NCI-H1105 (cell line): ENCODE data around the gene SMPD3.

Source experiments
- DNase-seq: peaks from one replicate; lab custom pipeline; 2025; lab: John Stamatoyannopoulos, UW

The SMPD3 gene

DNA sequence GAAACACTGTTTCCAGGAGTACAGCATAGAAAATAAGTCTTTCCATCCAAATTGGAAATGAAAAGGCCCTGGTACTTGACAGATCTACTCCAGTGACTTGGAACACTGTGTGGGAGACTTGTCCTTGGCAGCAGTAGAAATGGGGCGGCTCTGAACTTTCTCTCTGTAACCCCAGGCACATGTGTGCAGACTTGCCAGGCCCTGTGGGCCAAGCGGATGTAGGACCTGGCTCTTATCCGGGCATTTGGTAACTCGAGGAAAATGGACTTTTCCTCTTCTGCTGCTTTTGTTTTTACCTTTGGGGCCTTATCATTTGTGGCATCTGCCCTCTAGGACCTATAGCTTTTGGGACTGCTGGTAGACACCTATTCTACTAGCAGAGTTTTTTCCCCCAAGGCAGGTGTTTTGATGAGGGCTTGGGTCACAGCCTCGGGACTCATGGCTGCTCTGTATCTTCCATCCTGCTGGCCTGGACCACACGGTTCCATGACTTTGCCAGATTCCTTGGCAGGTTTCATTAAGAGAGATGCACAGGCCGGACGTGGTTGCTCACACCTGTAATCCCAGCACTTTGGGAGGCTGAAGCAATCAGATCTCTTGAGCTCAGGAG, 43.5 kb downstream of the SMPD3 start:
- DNase-seq, result no peak

DNA sequence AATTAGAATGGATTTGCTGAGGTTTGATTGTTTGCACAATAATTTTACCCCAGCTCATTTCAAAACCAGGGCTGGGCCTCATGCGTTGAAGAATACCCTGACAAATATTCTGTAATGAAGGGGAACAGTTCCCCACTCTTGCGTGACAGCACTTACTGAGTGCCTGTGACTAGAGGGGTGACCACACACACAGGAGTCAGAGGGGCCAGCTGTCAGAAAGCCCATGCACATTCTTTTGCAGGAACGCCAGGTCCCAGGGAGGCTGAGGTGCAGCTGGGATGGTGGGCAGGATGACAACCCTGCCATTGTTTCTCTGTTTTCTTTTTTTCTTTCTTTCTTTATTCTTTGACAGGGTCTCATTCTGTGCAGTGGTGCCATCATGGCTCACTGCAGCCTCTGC, 44.6 kb downstream of the SMPD3 start:
- DNase-seq, result no peak

DNA sequence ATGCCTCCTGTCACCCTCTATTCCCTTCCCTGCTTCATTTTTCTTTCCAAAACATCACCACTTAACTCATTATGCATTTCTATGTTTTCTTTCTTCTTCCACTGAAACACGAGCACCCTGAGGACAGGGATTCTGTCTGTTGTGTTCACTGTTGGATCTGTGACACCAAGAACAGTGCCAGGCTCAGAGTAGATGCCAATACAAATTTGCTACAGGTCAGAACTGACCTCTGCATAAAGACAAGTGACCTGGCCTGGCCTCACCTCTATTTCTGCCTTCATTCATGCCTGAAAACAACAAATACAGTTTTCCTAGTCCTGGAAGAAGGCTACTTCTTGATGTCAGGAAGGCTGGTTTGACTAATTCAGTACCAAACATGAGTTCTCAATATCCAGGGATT, 45.1 kb downstream of the SMPD3 start:
- DNase-seq, result no peak

DNA sequence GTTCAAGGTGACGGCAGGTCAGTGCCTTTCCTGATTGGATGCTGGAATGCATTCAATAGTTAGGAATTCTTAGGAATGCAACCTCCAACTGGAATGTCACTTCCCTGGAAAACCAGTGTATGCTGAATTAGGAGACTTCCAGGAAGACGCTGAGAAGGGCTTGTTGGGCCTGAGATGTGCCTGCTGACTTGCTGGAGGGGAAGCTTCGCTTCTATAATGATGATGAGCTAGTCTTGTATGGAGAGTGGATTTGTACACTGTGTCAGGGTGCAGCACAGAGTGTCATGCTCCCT, 45.6 kb downstream of the SMPD3 start:
- no peak for DNase-seq

DNA sequence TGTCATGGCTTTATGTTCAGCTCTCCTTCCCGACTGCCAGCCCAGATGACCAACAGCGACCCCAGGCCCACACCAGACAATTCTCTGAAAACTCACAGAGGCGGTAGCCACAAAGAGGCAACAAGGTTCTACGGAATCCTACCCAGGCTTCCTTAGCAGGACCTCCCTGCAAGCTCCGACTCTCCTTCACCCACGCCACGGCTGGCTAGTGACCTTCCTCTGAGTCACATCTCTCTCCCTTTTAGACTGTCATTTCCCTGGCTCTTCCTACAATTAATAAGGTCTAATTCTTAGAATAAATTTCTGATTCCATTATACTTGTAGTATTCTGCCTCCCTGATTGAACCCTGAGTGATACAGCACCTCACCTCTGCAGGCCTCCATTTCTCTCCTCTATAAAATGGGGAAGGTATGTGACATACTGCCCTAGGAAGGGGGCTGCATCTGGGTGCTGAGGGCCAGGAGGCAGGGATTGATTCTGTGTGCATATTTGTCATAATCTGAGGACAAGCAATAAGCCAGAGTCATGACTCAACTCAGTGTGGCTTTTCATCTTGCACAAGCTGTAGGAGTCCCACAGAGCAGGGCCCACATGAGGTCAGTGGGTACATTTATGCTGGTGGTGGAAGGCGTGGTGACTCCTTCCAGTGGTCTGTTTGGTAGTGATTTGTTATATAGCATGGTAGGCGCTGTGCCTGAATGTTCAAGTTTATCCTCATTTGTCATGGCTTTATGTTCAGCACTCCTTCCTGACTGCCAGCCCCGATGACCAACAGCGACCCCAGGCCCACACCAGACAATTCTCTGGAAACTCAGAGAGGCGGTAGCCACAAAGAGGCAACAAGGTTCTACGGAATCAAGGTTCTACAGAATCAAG, 46.2 kb downstream of the SMPD3 start:
- no peak for DNase-seq

DNA sequence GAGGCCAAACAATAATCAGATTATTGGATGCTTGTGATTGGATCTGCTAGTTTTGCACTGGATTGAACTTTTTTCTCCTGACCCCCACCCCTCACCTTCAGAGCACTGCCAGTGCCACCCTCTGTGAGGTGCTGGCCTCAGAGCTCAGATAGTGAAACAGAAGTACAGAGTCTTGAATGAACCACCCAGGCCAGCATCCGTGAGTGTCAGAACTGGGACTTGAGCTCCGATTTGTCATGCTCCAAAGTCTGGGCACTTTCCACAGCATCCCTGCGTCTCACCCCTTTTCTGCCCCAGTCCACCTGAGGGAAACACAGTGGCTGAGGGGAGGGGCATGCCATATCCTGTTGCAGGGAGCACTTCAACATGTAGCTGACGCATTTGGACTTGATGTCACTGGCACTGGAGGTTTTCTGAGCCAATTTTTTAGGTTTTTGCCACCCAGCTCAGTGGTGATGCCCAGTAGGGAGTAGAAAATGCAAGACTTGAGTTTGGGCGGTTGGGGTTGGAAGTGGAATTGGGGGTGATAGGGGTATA, 47.3 kb downstream of the SMPD3 start:
- DNase-seq, result no peak

DNA sequence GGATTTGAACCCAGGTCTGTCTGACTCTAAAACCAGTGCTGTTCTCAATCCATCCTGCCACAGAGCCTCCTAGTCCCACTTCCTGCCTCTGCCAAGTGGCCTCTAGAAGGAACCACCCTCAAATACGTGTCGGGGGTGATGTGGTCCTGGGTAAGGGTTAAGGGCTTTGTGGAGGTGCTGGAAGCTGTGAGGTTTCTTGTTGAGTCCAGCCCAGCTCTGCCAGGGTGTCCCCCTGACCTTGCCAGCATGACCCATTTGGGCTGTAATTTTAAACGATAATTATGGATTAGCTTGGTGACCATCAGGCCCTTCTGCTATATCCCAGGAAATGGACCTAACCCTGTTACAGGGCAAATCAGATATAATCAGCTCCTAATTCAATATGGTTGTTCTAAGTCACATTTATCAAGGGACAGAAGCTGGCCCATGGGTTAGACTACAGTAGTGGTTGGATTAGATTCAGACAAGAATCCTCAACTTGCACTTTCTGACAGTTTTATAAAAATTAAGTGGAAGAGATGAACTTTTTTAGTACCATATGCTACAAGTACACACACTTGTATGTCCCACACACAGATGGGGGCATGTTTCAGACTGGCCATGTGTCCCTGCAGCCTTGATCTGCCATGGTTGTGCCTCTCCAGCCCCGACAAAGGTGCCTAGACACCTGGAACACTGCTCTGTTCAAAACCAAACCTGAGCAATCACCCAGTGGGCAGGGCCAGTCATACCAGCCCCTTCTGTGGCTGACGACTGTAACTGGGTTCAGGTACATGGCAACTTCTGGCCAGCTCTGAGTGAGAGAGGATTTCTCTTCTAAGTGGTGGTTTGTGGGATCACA, 48.0 kb downstream of the SMPD3 start:
- no peak for DNase-seq

DNA sequence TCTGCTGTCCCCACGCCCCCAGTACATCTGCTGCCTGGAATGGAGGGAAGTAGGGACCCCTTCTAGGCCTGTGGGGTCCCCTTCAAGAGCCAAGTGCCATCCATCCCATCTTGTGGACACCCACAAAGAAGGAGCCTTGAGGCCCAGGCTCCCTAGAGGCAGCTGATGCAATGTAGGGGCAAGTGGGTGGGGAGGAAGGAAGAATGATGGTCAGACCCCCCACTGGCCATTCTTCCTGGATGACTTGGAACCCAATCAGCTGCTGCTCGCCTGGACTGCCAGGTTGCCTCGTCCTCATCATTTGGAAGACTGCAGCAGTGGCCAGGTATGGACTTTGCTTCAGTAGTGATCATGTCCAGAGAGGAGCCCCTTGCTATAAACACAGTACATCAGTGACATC, 48.9 kb downstream of the SMPD3 start:
- DNase-seq, result no peak

DNA sequence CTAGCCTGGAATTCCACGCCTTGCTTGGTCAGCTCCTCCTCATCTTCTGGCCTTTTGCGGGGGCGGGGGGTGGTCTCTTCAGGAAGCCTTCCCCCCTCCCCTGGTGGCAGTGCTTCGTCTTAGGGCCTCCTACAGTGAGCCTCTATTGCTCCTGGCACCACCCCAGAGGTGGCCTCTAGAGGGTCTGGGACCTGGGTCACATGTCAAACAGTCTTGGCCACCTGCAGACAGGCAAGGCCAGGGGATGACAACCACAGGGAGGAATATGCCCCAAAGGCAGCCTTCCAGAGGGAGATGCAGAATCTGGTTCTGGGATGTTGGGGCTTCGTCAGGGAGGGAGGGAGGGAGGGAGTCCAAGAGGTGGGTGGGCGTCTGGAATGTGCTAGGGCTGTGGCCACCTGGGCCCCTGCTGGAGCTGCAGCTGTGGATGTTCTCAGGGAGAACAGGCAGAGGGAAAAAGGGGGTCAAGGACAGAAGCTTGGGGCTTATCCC, 50.6 kb downstream of the SMPD3 start:
- no peak for DNase-seq

DNA sequence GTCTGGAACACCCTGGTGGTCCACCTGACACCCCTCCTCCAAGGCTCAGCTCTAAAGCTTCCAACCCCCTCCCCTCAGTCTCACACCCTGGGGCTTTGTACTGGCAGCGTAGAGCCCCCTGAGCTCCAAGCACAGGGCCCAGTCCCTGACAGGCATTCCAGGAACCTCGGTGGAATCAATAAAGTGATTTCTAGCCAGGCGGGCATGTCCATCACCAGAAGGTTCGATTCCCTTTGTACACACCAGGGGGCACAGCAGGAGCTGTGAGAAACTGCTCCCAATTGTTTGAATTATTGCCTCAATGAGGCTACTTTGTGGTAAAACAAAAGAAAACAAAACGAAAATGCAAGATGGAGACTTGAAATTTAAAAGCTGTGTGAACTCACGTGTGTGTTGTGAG, 51.8 kb downstream of the SMPD3 start:
- no peak for DNase-seq

DNA sequence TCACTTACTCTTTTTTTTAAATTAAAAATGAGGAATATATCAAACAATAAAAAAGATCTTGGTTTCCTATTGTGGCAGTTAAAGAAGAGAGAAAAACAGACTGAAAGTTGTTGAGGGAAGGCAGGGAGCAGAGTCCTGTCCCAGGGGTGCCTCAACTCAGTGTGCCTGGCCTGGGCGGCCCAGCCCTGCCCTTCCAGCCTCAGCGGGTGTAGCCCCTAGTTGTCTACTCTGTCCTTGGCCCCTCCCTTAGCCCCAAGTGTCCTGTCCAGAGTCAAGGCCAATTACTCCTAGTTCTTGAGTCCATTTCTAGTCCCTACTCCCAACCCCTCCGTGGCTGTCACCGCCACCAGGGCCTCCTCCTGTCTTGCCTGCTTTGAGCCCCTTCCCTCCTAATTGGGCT, 52.5 kb downstream of the SMPD3 start:
- DNase-seq, result no peak

DNA sequence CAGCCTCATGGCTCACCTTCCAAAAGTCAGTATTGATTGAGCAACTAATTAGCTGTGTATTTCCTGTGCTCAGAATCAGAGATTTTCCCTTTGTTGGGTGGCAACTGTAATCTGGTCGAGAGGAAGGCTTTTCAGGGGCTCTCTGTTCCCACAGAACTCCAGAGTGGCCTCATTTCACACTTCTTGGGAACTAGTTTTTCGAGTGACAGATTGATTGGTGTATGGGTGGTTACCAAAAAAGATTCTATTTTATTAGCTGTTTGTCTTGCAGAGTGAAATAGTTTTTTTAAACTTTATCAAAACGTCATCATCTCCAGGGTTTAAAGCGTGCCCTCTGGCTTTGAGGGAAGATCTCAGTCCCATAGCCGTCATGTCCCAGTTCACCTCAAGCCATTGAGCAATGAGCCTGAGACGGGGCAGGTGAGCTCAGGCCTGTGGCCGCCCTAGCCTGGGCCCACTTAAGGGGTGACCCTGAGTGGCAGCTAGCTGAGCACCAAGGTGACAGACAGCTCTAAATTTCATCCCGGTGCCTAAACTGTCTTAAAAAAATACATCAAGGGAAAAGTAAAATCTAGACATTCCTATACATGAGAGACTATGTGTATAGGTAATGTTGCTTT, 53.0 kb downstream of the SMPD3 start:
- no peak for DNase-seq

DNA sequence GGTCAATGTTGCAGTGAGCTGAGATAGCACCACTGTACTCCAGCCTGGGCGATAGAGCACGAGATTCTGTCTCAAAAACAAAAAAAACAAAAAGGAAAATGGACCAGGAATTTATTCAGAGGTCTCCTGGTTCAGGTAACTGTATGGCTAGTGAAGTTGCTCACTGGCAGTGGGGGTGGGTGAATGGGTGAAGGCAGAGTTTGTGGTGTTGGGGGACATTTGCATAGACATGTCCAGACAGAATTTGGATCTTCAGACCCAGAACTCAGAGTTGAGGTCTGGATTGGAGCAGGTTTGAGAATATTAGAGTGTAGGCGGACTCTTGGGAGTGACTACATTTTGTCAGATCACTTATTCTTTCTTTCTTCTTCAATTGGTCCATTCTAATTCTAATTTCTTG, 55.0 kb downstream of the SMPD3 start:
- DNase-seq, result no peak

DNA sequence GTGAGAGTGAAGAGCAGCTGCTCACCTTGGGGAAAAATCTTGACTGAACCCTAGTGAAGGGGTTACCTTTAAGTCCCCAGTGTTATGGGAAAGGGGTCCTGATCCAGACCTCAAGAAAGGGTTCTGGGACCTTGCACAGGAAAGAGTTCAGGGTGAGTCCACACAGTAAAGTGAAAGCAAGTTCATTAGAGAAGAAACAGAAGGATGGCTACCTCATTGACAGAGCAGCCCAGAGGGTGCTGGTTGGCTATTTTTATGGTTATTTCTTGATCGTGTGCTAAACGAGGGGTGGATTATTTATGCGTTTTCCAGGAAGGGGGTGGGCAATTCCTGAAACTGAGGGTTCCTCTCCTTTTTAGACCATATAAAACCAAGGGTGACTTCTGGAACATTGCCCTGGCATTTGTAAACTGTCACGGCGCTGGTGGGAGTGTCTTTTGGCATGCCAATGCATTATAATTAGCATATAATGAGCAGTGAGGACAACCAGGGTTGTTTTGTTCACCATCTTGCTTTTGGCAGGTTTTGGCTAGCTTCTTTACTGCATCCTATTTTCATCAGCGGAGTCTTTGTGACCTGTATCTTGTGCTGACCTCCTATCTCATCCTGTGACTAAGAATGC, 58.4 kb downstream of the SMPD3 start:
- no peak for DNase-seq

DNA sequence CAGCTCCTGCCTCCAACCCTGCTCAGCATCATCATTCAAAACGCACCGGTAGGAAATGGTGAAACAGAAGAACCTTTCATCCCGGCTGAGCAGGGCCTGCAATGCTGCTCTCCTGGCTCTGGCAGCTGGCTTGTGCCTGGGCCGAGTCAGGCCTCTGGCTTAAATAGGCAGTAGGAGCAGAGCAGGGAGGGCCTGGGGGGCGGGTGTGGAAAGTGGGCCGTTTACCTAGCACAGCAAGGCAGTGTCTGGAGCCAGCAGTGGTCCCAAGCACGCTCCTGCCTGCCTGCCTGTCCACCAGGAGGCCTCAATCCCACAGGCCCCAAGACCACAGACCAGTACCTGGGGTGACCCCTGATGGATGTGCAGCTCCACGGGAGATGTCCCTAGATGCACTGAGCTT, 59.3 kb downstream of the SMPD3 start:
- no peak for DNase-seq

DNA sequence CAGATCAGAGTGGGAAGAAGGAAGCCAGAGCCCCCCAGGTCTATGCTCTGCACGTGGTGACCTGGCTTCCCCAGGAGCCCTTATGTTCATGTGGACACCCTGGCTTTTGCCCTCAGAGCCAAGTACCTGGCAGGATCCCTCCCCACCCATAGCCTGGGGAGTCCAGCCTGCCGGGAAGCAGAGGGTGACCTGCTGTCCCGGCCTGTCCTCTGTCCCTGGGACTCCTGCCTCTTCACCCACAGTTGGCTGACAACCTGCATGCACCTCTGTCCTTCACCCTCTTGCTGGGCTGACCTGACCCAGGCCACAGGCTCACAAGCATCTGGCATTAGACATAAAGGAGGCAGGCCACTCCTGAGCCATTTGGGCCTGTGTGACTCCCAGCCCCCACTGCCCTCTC, 60.2 kb downstream of the SMPD3 start:
- DNase-seq, result no peak

DNA sequence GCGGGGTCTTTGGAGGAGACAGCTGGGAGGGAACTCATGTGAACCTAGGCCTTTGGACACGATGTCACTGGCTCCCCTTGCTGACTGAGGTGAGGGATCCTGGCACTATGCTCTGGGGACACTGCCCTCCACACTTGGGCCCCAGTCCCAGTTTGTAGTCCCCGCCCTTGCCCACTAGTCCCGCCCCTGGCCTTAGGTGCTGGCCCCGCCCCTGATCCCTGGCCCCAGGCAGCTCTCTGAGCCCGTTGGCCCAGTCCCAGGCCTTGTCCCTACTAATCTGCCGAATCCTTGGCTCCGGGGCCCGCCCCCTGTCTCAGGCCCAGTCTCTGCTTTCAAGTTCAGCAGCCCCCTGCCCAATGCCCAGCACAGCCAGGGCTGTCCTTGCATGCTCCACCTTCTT, 61.0 kb downstream of the SMPD3 start:
- no peak for DNase-seq

DNA sequence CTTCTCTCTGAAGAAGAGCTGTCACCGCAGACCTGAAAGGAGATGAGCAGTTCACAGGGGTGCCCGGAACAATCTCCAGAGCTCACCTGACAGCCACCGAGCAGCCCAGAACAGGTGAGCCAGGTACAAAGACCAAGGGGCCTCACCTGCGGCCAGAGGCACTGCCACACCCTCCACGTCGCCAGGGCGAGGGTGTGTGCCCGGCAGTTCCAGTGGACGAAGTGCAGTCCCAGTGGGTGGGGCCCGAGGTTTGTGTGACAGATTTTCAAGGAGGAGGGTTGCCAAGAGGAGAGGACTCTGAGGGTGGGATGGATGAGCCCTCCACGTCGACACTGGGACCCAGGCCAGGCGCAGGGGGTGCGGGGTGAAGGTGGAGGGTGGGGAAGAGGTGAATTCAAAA, 61.7 kb downstream of the SMPD3 start:
- no peak for DNase-seq

DNA sequence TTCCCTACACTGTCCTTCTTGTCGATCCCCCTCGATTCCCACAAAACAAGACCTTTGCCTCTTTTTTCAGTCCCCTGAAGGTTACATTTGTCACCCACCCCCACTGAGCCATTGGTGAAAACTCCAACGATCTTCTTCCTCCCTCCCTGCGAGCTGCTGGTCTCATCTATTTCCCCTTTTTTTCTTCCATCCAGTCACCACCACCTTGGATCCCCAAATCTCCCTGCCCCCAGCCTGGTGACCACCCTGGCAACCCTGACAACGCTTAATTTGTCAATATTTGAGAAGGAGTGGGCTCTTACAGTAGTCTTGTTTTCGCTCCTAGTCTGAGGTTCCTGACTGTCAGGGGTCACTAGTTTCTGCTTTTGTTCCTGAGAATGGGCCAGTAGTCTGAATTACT, 62.9 kb downstream of the SMPD3 start:
- DNase-seq, result no peak

DNA sequence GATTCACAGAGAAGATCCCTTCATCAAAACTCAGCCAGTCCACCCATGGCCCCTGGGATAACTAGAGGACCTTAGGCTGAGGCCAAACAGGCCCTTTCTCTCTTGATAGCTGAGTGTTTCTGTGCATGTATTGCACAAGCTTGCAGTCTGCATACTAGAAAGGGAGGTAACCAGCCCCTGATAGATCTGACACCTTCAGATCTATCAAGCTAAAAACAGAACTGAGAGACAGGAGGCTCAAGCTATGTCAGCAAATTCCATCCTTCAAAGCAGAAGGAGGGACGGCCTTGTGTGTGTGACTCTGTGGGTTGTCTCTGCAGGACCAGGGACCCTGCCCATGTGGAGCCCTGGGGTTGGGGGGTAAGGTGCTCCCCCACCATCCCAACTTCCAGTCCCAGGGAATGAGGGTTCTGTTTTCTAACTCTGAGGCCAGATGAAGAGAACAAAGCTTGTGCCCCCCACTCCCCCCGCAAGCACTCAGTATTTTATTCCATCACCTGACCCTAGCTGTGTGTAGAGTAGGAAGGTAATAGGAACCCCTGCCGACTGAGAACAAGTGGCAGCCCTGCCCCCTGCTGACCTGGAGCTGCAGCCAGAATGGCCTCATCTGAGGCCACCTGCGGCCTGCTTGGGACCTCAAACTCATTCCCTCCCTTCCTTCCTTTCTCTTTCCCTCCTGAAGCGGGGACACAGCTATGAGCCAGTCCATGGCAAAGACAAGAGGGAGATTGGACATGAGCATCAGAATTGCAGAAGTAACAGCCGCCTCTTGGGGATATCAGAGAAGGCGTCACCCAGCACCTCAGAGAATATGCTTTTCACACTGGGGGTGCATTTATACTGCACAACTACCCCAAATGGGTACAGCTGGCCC, 63.8 kb downstream of the SMPD3 start:
- DNase-seq, result no peak

DNA sequence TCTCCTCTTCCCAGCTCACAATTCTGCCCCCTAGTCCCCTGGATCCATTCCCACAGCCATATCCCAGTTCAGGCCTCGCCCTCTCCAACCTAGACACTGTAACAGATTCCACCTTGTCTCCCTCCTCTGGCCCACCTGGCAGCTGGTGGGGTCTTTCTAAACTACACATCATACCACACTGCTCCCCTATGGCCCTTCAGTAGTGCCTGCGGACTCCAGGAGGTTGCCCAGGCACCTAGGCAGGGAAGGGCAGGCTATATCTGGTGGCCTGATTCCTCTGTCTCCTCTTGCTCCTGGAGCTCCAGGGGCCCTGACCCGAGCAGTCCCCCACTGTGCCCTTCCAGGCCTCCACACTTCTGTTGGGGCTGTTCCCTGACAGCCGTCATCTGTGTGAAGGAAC, 64.5 kb downstream of the SMPD3 start:
- no peak for DNase-seq
